RWPE2 (cell line): Measurements from ENCODE around the gene AKR1C3.

Source experiments
- ATAC-seq: fragments of 200-7000 bp; cut with Tn5 transposase; 3 replicates; pipeline ENCODE4 v1.9.1; 2021; ENCODE audit warnings: low read depth
- DNase-seq: peaks from one replicate; pipeline ENCODE4 v3.0.0-alpha.2; 2020; ENCODE audit warnings: low spot score
- H3K27ac ChIP-seq: fragments of 450-650 bp; 2 replicates; pipeline ENCODE4 v1.5.1; 2017; ENCODE audit warnings: mild to moderate bottlenecking; ENCODE audit not compliant: poor library complexity, severe bottlenecking
- H3K27me3 ChIP-seq: fragments of 250-450 bp; sonication (Bioruptor Pico); 2 replicates; pipeline ENCODE4 v1.5.1; 2021; ENCODE audit warnings: mild to moderate bottlenecking, moderate library complexity; ENCODE audit not compliant: insufficient read depth, poor library complexity, severe bottlenecking
- H3K36me3 ChIP-seq: fragments of 250-450 bp; sonication (Bioruptor Pico); 2 replicates; pipeline ENCODE4 v1.5.1; 2020; ENCODE audit warnings: low read depth, mild to moderate bottlenecking, moderate library complexity
- H3K4me1 ChIP-seq: fragments of 250-450 bp; sonication (Bioruptor Pico); 2 replicates; pipeline ENCODE4 v1.5.1; 2021; ENCODE audit warnings: mild to moderate bottlenecking, moderate library complexity; ENCODE audit not compliant: insufficient read depth, poor library complexity, severe bottlenecking
- H3K4me3 ChIP-seq: fragments of 250-450 bp; sonication (Bioruptor Pico); 2 replicates; pipeline ENCODE4 v1.5.1; 2021; ENCODE audit warnings: mild to moderate bottlenecking, moderate library complexity; ENCODE audit not compliant: severe bottlenecking
- H3K9me3 ChIP-seq: fragments of 250-450 bp; sonication (Bioruptor Pico); 2 replicates; pipeline ENCODE4 v1.5.1; 2021; ENCODE audit warnings: mild to moderate bottlenecking, moderate library complexity; ENCODE audit not compliant: severe bottlenecking
- TF ChIP-seq, protein P1 (sequence below): fragments of 450-650 bp; IDR thresholded peaks from one replicate; pipeline ENCODE4 v1.5.1; 2017; ENCODE audit warnings: mild to moderate bottlenecking, moderate library complexity; ENCODE audit not compliant: poor library complexity, severe bottlenecking

The AKR1C3 gene

DNA sequence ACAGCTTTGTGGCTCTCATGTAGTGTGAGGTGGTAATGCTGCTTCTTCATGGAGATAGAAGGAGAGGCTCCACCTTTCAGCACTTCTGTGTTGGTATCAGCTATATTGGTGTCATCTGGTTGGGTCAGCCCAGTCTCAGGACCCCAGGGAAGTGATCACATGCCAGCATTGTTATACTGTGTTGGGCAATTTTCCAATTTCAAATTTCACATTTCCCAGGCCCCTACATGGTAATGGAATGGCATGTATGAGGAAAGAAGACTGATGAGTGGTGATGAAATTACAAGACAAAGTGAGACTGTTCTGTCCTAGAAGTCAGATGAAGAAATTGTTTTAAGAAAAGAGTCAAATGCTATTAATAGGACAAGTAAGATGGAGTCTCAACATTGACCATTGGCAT, 3.7 kb upstream of the AKR1C3 start:
- H3K27me3 ChIP-seq, result no peaks in the 10 kb centered on the region
- DNase-seq, result no peak
- no peak overlapping the region for H3K4me3 ChIP-seq
- no peak overlapping the region for H3K27ac ChIP-seq
- H3K9me3 ChIP-seq, result no peaks in the 10 kb centered on the region
- no peaks in the 10 kb centered on the region for H3K4me1 ChIP-seq
- TF ChIP-seq, protein P1, sequence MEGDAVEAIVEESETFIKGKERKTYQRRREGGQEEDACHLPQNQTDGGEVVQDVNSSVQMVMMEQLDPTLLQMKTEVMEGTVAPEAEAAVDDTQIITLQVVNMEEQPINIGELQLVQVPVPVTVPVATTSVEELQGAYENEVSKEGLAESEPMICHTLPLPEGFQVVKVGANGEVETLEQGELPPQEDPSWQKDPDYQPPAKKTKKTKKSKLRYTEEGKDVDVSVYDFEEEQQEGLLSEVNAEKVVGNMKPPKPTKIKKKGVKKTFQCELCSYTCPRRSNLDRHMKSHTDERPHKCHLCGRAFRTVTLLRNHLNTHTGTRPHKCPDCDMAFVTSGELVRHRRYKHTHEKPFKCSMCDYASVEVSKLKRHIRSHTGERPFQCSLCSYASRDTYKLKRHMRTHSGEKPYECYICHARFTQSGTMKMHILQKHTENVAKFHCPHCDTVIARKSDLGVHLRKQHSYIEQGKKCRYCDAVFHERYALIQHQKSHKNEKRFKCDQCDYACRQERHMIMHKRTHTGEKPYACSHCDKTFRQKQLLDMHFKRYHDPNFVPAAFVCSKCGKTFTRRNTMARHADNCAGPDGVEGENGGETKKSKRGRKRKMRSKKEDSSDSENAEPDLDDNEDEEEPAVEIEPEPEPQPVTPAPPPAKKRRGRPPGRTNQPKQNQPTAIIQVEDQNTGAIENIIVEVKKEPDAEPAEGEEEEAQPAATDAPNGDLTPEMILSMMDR, result no peak
- no peak for ATAC-seq
- H3K36me3 ChIP-seq, result no peaks in the 10 kb centered on the region

DNA sequence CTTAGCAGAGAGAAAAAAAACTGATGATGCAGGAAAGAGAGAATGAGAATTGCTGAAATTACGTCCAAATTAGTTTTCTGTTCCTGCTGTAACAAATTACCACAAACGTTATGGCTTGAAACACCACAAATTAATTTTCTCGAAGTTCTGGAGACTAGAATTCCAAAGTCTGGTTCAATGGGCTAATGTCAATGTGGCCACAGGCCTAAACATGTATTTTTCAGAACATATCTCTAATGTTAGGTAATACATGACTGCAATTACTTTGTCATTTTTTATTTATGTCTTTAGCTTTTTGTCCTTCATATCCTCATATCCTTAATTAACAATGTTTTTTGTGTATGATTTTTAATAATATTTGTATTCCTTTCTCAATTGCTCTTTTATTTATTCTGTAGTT, 3.0 kb upstream of the AKR1C3 start:
- TF ChIP-seq, protein P1, result no peak
- H3K4me1 ChIP-seq, result no peaks in the 10 kb centered on the region
- no peak for DNase-seq
- no peaks in the 10 kb centered on the region for H3K9me3 ChIP-seq
- H3K36me3 ChIP-seq, result no peaks in the 10 kb centered on the region
- H3K27ac ChIP-seq, result no peak overlapping the region
- ATAC-seq, result no peak
- no peak overlapping the region for H3K4me3 ChIP-seq
- H3K27me3 ChIP-seq, result no peaks in the 10 kb centered on the region

DNA sequence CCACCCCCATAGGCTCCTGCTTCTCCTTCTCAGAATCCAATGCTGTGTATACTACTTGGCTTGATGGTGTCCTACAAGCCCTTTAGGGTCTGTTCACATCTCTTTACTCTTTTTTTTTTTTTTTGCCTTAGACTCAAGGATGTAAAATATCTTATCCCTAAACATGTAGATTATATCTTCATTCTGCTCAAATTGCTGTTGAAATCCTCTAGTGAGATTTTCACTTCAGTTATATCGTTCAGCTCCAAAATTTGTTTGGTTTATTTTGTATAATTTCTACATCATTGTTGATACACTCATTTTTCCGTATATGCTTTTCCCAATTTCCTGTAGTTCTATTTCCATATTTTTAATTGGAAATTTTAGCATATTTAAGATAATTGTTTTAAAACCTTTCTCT, 1.8 kb upstream of the AKR1C3 start:
- H3K9me3 ChIP-seq, result no peaks in the 10 kb centered on the region
- H3K4me1 ChIP-seq, result no peaks in the 10 kb centered on the region
- ATAC-seq, result no peak
- DNase-seq, result no peak
- H3K27me3 ChIP-seq, result no peaks in the 10 kb centered on the region
- H3K36me3 ChIP-seq, result no peaks in the 10 kb centered on the region
- H3K27ac ChIP-seq, result no peak overlapping the region
- TF ChIP-seq, protein P1, result no peak
- H3K4me3 ChIP-seq, result no peak overlapping the region

DNA sequence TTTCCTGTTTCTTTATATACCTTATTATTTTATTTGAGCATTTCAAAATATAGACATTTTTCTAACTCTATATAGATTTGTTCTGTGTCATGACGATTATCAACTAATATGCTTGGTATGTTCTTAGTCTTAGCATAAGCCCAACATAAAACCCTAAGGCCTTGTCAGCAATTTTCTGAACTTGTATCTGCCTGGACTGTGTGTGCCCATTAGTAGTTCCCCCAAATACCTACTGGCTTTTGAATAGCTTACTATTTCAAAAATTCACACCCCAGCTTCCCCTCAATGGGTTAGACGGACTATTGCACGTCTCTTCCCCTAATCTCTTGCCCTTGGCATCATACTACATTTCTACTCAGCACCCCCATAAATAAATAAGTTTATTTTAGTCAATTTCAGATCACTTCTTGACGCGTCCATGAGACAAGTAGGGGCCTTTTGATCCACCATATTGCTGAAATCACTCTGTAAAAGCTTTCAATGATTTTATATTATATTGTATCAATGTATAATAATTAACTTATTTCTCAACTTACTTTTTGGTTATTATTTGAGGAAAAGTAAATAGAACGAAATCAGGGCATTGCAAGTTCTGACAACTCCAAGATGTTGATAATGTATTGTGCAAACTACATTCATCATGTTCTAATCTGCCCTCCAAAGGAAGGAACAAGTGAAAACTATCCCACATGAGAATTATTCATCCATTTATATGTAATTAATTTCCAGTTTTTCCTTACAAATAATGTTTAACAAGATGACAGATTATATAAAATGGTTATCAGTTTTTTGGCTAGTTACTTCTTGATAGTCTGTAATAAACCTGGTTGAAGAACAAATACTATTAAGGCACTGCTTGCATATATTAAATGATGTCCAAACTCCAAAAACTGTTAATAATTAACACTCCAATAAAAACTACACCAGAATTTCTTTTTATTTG, 1.1 kb upstream of the AKR1C3 start:
- no peak overlapping the region for H3K27ac ChIP-seq
- no peaks in the 10 kb centered on the region for H3K27me3 ChIP-seq
- no peaks in the 10 kb centered on the region for H3K9me3 ChIP-seq
- H3K4me3 ChIP-seq, result no peak overlapping the region
- H3K36me3 ChIP-seq, result no peaks in the 10 kb centered on the region
- no peaks in the 10 kb centered on the region for H3K4me1 ChIP-seq
- ATAC-seq, result no peak
- no peak for DNase-seq
- TF ChIP-seq, protein P1, result no peak

DNA sequence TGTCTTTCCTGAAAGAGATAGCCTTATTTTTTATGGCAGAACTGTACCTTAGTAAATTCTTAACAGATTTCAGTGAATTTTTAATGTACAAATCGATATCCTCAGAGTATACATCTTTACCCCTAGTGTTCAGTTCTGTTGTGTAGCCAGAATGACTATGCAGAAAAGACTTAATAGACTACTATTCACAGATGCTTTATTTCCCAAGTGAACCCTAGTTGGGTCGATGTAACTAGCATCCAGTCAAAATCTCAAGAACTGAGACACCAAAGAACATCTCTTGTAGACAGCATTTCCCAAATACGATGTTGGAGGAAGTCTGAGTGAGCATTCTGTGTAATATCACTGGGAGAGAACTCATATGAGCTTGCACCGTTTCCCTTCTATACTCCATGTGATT, 1.5 kb downstream of the AKR1C3 start:
- no peak overlapping the region for H3K4me3 ChIP-seq
- H3K27ac ChIP-seq, result no peak overlapping the region
- H3K27me3 ChIP-seq, result no peaks in the 10 kb centered on the region
- TF ChIP-seq, protein P1, result no peak
- no peaks in the 10 kb centered on the region for H3K36me3 ChIP-seq
- H3K9me3 ChIP-seq, result no peaks in the 10 kb centered on the region
- no peaks in the 10 kb centered on the region for H3K4me1 ChIP-seq
- no peak for DNase-seq
- no peak for ATAC-seq
